NCI-H146 (cell line): ENCODE measurements around the gene ASTN2.
A peak's percentile ranks its signal among the peaks of the same experiment; 100 is the strongest.

Source experiments
- DNase-seq: peaks from one replicate; lab custom pipeline; 2025; lab: John Stamatoyannopoulos, UW

Gene ASTN2

GRCh38 chr9:116954731-116955130 lies 460.1 kb downstream of the ASTN2 start:
- no peak for DNase-seq

- DNase-seq, result no peak
Observed at GRCh38 chr9:116953271-116953670, 461.6 kb downstream of the ASTN2 start.

- no peak for DNase-seq
Observed at GRCh38 chr9:116952436-116952810, 462.4 kb downstream of the ASTN2 start.

GRCh38 chr9:116951588-116952435 lies 463.0 kb downstream of the ASTN2 start:
- no peak for DNase-seq

GRCh38 chr9:116945817-116946216 lies 469.0 kb downstream of the ASTN2 start:
- DNase-seq, result no peak

GRCh38 chr9:116944714-116945534 lies 469.9 kb downstream of the ASTN2 start:
- DNase-seq, result no peak

GRCh38 chr9:116943970-116944369 lies 470.9 kb downstream of the ASTN2 start:
- DNase-seq, result no peak

GRCh38 chr9:116942593-116943061 lies 472.2 kb downstream of the ASTN2 start:
- no peak for DNase-seq

GRCh38 chr9:116941266-116941665 lies 473.6 kb downstream of the ASTN2 start:
- DNase-seq, result no peak

- no peak for DNase-seq
Observed at GRCh38 chr9:116940614-116941215, 474.1 kb downstream of the ASTN2 start.

- DNase-seq, result no peak
Observed at GRCh38 chr9:116939614-116940013, 475.2 kb downstream of the ASTN2 start.

- no peak for DNase-seq
Observed at GRCh38 chr9:116939161-116939560, 475.7 kb downstream of the ASTN2 start.

- no peak for DNase-seq
Observed at GRCh38 chr9:116937361-116937760, 477.5 kb downstream of the ASTN2 start.

- DNase-seq, result no peak
Observed at GRCh38 chr9:116935149-116935897, 479.5 kb downstream of the ASTN2 start.

GRCh38 chr9:116934131-116934530 lies 480.7 kb downstream of the ASTN2 start:
- no peak for DNase-seq

GRCh38 chr9:116933251-116933650 lies 481.6 kb downstream of the ASTN2 start:
- no peak for DNase-seq

GRCh38 chr9:116929621-116930020 lies 485.2 kb downstream of the ASTN2 start:
- DNase-seq, result no peak

- DNase-seq, result peak; percentile 6
Observed at GRCh38 chr9:116928884-116929283, 486.0 kb downstream of the ASTN2 start.

GRCh38 chr9:116928289-116928688 lies 486.6 kb downstream of the ASTN2 start:
- DNase-seq, result no peak

GRCh38 chr9:116927726-116928125 lies 487.1 kb downstream of the ASTN2 start:
- DNase-seq, result no peak

- no peak for DNase-seq
Observed at GRCh38 chr9:116925121-116925520, 489.7 kb downstream of the ASTN2 start.
